NCI-H2196 treated with DMSO at 0.1 percent for 48 hours (cell line): ENCODE measurements around the gene WDR73.
A peak's percentile ranks its signal among the peaks of the same experiment; 100 is the strongest.

Experiments
- DNase-seq: peaks from one replicate; lab custom pipeline; 2025; ENCODE audit not compliant: unreplicated experiment; lab: John Stamatoyannopoulos, UW

Gene WDR73

DNA sequence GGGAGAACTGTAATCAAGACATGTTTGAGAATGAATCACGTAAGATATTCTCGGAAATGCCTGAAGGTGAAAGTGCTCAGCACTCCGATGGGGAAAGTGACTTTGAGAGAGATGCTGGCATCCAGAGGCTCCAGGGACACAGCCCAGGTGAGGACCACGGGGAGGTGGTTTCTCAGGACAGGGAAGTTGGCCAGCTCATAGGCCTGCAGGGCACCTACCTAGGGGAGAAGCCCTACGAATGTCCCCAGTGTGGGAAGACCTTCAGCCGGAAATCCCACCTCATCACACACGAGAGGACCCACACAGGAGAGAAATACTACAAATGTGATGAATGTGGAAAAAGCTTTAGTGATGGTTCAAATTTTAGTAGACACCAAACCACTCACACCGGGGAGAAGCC lies 33.5 kb downstream of the WDR73 start:
- DNase-seq, result no peak

DNA sequence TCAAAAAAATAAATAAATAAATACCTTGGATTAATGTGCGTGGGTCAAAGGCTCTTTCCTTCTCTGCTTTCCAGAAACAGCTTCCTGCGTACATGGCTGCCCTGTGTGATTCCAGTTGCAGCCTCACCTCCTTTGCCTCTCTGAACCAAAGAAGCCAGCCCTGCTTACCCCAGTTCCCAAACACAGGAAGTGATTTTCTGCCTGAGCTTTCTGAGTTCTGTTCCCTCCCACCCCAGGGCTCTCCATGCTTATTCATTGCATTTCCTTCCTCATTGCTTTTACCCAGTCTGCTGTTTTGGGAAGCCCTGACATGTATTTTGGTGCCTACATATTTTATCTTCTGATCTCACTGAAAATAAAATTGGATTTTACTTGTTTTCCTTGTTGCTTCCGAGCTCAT lies 37.8 kb downstream of the WDR73 start:
- no peak for DNase-seq

GRCh38 chr15:84611631-84612030 lies 42.5 kb downstream of the WDR73 start:
- DNase-seq, result no peak

DNA sequence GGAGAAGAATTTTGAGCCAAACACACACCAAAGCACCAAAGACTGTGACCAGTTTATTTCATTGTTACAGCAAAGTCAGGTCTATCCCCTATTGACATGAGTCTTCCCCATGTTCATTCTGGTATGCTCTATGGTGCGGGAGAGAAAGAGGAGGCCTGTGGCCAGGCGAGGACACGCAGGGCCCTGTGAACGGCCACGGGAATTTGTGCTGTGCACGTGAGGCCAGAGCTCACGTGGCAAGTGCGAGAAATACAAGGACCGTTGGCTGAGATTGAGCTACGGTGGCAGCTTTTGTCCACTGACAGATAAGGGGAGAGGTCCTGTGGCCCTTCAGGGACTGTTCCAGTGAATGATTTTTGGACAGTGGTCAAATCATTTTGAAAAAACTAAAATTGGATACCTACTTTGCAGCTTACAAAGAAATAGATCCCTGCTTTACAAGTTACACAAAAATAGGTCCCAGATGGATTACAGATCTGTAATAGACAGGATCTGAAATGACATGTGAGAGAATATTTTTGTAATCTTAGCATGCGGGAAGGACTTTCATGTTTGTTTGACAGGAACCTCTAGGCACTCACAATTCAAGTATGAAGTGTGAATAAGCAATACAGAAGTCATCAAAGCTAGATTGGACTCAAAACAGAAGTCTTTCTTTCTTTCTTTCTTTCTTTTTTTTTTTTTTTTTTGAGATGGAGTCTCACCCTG lies 44.1 kb downstream of the WDR73 start:
- DNase-seq, result no peak

- no peak for DNase-seq
These were observed 45.3 kb downstream of the WDR73 start for GRCh38 chr15:84608707-84609284.

DNA sequence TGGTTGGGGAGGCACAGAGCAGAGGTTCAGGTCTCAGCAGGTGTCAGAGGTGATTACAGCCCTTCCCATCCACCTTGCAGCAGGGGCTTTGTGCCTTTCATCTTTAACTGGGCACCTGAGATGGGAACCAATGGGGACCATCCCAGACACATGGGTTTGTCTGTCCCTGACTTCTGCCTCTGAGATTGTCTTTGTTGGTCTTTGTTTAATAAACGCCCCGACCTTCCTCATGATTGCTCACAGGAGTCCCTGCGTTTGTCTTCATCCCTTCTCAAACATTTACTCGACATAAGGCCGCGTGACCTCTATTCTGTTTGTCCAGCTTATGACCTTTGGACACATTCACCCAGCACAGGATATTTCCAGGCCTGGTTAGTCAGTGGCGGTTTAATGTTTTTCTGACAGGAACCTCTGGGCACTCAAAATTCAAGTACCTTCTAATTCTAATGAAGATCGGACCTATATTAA lies 47.4 kb downstream of the WDR73 start:
- no peak for DNase-seq

GRCh38 chr15:84605554-84605882 lies 48.6 kb downstream of the WDR73 start:
- no peak for DNase-seq

DNA sequence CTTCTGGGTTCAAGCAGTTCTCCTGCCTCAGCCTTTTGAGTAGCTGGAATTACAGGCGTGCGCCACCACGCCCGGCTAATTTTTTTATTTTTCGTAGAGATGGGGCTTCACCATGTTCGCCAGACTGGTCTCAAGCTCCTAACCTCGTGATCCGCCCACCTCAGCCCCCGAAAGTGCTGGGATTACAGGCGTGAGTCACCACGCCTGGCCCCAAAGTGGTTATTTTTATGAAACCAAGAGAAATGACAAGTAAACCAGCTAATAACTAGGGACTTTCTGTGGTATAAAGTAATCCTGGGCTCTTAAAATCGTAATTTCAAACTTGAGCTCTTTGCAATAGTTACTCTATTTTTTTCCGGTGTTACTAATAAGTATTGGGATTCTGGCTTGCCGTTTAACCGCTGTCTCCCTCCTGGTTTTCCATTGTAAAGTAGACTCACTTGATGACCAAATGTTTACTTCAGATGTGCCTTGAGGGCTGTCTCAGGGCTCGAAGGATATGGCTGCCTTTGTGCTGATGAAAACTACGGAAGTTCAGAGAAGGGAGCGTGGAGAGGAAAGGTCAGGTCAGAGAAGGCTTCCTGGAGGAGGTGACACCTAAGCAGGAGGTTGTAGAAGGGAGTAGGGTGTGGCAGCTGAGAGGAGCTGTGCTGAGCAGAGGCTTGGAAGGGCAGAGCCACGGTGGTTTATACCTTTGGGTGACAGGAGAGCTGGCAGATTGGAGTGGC lies 49.1 kb downstream of the WDR73 start:
- no peak for DNase-seq

DNA sequence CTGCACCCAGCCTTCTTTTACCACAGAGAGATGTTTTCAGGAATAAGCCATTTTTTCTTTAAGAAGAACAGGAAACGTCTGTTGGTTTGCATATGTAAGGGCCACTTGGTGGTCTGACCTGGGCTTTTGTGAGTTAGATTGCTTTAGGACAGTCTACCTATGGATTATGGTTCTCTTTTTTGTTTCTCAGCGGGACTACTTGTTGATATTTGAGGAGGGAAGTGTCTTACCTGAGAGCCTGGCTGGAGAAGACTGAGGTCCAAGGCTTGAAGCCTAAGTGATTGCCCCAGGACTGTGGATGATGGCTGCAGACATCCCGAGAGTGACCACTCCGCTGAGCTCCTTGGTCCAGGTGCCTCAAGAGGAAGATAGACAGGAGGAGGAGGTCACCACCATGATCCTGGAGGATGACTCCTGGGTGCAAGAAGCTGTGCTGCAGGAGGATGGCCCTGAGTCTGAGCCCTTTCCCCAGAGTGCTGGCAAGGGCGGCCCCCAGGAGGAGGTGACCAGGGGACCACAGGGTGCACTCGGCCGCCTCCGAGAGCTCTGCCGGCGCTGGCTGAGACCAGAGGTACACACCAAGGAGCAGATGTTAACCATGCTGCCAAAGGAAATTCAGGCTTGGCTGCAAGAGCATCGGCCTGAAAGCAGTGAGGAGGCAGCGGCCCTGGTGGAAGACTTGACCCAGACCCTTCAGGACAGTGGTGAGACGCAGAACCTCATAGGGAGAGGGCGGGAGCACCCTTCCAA lies 50.3 kb downstream of the WDR73 start:
- DNase-seq, result no peak

DNA sequence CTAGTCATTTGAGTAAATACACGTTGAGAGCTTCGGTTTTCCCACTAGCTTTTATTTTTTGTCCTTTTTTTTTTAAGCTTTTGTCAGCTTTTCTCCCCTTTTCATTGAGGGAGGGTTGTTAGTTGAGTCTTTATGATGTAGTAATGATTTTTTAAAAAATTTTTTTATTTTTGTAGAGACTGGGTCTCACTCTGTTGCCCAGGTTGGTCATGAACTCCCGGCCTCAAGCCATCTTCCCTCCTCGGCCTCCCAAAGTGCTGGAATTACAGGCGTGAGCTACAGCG lies 52.6 kb downstream of the WDR73 start:
- DNase-seq, result no peak

- peak; percentile 74 for DNase-seq
These were observed 53.2 kb downstream of the WDR73 start, which contains the start of gene ZSCAN2 for GRCh38 chr15:84600687-84601554. Gene ZSCAN2 (plus strand): TSS chr15:84601009. CDS start chr15:84603928, 2,919 bp downstream.

DNA sequence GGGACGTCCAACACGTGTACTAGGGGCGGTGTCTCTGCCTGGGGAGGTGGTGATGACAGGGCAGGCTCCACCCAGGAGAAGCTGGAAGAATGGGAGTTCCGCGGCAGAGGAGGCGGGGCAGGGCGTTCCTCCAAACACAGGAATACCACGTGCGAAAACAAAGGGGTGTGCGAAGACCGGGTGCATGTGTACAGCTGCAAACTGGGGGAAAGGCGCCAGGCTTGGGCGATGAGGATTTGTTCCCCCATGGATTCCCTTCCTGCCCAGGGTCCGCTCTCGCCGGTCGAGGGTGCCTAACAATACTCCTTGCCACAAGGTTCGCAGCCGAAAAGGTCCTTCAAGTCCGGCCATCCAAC lies 53.8 kb downstream of the WDR73 start:
- peak; percentile 54 for DNase-seq

- no peak for DNase-seq
These were observed 54.2 kb downstream of the WDR73 start for GRCh38 chr15:84599906-84600305.

DNA sequence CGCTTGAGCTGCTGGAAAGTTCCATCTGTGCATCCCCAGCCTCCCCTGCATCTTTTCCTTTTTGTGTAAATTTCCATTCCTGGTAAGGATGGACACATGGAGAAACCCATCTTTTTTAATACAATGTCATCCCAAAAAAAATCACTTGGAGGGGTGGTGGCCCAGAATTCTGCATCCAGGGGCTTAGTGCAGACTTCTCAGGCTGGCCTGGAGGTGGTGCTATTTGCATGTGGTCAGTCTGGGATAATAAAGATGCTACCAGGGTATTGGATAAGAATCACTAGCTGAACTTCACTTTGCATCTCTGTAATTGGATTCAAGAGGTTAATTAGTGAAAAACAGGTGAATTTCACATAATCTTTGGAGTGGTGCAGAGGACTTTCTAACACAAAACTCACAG lies 55.1 kb downstream of the WDR73 start:
- peak; percentile 5 for DNase-seq

- DNase-seq, result no peak
These were observed 55.8 kb downstream of the WDR73 start for GRCh38 chr15:84598250-84598649.

DNA sequence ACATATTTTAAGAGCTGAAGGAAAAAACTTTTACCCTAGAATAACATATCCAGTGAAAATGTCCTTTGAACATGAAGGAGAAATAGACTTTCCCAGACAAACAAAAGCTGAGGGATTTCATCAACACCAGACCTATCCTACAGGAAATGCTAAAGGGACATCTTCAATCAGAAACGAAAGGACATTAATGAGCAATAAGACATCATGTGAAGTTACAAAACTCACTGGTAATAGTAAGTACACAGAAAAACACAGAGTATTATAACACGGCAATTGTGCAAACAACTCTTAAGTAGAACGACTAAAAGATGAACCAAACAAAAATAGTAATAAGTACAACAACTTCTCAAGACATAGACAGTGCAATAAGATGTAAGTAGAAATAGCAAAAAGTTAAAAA lies 56.8 kb downstream of the WDR73 start:
- DNase-seq, result no peak

GRCh38 chr15:84595660-84596059 lies 58.4 kb downstream of the WDR73 start:
- DNase-seq, result no peak

GRCh38 chr15:84594617-84595290 lies 59.3 kb downstream of the WDR73 start:
- DNase-seq, result no peak

- no peak for DNase-seq
These were observed 62.3 kb downstream of the WDR73 start for GRCh38 chr15:84591815-84592214.

GRCh38 chr15:84590406-84590805 lies 63.7 kb downstream of the WDR73 start:
- no peak for DNase-seq
